Measurements from ENCODE around the gene HDAC4. TPM values are rescaled to one million over a fixed set of nuclear protein-coding genes. Genes with fewer than 3 reads are reported as not detected.

Gene HDAC4
- total RNA-seq, 1 donor = 20.3 TPM

GRCh38 chr2:239110595-239111048, 290.2 kb downstream of the HDAC4 start:
- DNase-seq (ENCODE audit: low read depth) = peak; percentile 65
- no peak for TF ChIP-seq CTCF (IDR thresholded peaks at IDR 0.05; ENCODE audit: insufficient read depth, low read depth, low read length)
- H3K4me3 ChIP-seq (ENCODE audit: low read depth, low read length) = no peak overlapping the region

- H3K4me3 ChIP-seq (ENCODE audit: low read depth, low read length) = no peak overlapping the region
- no peak for TF ChIP-seq CTCF (IDR thresholded peaks at IDR 0.05; ENCODE audit: insufficient read depth, low read depth, low read length)
- DNase-seq (ENCODE audit: low read depth) = no peak
Measured at GRCh38 chr2:239109928-239110545, 290.8 kb downstream of the HDAC4 start.

GRCh38 chr2:239109041-239109927, 291.5 kb downstream of the HDAC4 start:
- no peak for TF ChIP-seq CTCF (IDR thresholded peaks at IDR 0.05; ENCODE audit: insufficient read depth, low read depth, low read length)
- no peak for DNase-seq (ENCODE audit: low read depth)
- no peak overlapping the region for H3K4me3 ChIP-seq (ENCODE audit: low read depth, low read length)

GRCh38 chr2:239108459-239108858, 292.4 kb downstream of the HDAC4 start:
- no peak for DNase-seq (ENCODE audit: low read depth)
- H3K4me3 ChIP-seq (ENCODE audit: low read depth, low read length) = no peak overlapping the region
- no peak for TF ChIP-seq CTCF (IDR thresholded peaks at IDR 0.05; ENCODE audit: insufficient read depth, low read depth, low read length)

GRCh38 chr2:239107936-239108335, 292.9 kb downstream of the HDAC4 start:
- no peak overlapping the region for H3K4me3 ChIP-seq (ENCODE audit: low read depth, low read length)
- no peak for TF ChIP-seq CTCF (IDR thresholded peaks at IDR 0.05; ENCODE audit: insufficient read depth, low read depth, low read length)

GRCh38 chr2:239106966-239107365, 293.9 kb downstream of the HDAC4 start:
- no peak overlapping the region for H3K4me3 ChIP-seq (ENCODE audit: low read depth, low read length)
- no peak for TF ChIP-seq CTCF (IDR thresholded peaks at IDR 0.05; ENCODE audit: insufficient read depth, low read depth, low read length)
- no peak for DNase-seq (ENCODE audit: low read depth)

More at GRCh38 chr2:239107936-239108335, 292.9 kb downstream of the HDAC4 start:
- no peak for DNase-seq (ENCODE audit: low read depth)

All from fibroblast of villous mesenchyme (primary cell).